GM18861 (cell line): ENCODE results near the gene ASCL3.
"Not testable (repeated sequence)": the region's sequence is repeated elsewhere in the genome, so short reads cannot be mapped to it uniquely, and the experiment has no call there.

Source experiments
- ATAC-seq: cut with Tn5 transposase; IDR thresholded peaks from one replicate; pipeline ENCODE4 v1.9.1; 2021; ENCODE audit not compliant: unreplicated experiment

The ASCL3 gene

DNA sequence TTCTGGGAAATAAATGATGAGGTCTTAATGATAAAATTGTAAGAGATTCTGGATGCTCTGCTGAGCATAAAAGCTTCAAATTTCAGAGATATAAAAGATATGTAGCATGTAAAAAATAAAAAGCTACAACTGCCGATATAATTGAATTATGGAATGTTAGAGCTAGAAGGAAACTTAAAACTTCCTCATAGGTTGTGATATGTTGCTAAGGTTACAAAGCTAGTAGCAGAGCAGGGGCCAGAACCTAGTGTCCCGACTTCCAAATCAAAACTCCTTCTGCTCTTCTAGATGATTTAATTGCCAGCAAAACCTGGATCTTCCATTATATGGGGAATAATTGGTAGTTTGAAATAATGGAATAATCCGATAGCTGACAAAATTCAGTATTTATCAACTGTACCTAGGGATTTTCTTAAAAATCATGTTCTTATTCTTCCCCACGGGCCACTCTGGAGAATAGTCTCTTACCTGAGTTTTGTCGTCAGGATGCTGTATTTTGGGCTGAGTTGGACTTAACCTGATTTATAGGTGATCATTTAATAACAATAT lies at the start of gene ASCL3:
TSS of gene ASCL3 (minus strand) at position 499 of the 549 bp plus-strand sequence. CDS start 4,855 bp downstream, outside the sequence.
- ATAC-seq = no peak

DNA sequence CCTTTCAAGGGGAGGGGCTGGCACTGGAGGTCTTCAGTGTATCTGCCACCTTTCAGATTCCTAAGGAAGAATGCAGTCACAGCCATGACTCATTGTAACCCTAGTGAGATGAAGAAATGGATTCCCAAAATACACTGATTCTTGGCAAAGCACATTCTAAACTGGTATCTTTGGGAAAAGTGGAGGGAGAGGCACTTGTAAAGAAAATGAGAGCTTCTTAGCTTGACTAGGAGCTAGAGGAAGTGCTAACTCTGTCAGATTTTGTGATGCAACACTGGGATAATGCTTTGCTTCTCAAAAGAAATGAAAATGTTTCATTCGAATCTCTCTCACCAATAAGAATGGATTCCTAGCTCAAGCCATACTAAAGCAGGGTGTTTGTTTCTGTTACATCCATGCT lies 46.6 kb upstream of the ASCL3 start:
- no peak for ATAC-seq

GRCh38 chr11:8988329-8989234 lies 45.8 kb upstream of the ASCL3 start:
- ATAC-seq = no peak

GRCh38 chr11:8987446-8987845 lies 44.6 kb upstream of the ASCL3 start:
- ATAC-seq = no peak

DNA sequence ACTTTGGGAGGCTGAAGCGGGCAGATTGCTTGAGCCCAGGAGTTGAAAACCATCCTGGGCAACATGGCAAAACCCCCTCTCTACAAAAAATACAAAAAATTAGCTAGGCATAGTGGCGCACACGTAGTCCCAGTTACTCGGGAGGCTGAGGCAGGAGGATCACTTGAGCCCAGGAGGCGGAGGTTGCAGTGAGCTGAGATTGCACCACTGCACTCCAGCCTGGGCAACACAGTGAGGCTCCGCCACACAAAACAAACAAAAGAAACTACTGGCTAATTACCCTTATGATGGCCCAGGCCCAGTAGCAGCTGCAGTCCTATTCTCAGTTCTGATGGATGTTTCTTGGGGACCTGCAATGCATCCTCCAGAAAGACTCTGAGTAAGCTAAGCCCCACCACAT lies 44.0 kb upstream of the ASCL3 start:
- ATAC-seq = not testable (repeated sequence)

- no peak for ATAC-seq
Observed at GRCh38 chr11:8985462-8985861, 42.6 kb upstream of the ASCL3 start.

DNA sequence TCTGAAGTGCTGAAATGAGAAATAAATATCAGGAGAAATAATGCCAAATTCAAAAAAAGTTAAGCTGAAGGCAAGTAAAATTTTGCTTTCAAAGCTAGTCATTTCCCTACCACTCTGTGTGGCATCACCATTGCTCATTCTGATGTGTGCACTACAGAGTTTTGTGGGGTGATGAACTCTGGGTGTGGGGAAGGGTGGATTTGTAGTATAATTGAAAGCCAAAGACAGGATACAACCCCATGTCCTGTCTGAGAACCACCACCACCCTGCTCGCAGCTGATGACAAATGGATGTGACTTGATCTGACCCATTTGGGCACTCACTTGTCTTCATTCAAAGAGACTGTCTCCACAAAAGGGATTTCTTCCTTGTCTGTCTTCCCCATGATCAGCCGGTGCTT lies 40.7 kb upstream of the ASCL3 start:
- no peak for ATAC-seq

DNA sequence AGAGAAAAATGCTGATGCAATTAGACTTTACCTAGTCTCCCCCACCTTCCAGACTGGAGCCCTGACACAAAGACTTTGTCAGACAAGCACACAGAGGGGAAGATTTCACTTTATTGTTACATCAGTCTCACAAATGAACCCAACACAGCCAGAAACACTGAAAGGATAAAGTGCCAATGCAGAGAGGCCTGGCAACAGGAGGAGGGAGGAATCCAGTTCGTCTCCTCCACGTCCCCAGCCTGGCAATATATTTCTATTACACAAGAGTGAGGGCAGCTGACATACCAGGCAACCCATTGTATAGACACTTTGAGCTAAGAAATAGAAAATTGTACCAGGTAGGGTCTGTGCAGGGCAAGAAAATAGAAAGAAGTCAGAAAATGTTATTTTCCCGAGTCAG lies 37.7 kb upstream of the ASCL3 start:
- no peak for ATAC-seq

GRCh38 chr11:8979365-8979764 lies 36.5 kb upstream of the ASCL3 start:
- not testable (repeated sequence) for ATAC-seq

GRCh38 chr11:8973121-8973520 lies 30.3 kb upstream of the ASCL3 start:
- no peak for ATAC-seq

DNA sequence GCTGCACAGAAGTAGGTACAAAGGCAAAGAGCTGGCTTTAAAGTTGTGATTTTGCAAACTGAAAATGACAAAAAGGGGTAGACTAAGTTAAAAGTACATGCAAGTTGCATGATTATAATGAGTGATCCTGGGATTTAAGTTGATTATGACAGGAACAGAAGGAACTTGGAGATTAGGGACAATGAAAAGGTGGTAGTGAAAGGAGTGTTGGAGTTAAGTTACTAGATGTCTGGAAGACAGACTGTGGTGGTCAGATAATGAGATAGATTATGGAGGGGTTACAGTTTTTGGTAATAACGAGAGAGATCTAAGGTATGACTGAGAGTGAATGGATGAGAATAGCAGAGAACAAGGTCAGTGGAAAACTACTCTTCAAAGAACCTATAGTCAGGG lies 29.1 kb upstream of the ASCL3 start:
- ATAC-seq = no peak

DNA sequence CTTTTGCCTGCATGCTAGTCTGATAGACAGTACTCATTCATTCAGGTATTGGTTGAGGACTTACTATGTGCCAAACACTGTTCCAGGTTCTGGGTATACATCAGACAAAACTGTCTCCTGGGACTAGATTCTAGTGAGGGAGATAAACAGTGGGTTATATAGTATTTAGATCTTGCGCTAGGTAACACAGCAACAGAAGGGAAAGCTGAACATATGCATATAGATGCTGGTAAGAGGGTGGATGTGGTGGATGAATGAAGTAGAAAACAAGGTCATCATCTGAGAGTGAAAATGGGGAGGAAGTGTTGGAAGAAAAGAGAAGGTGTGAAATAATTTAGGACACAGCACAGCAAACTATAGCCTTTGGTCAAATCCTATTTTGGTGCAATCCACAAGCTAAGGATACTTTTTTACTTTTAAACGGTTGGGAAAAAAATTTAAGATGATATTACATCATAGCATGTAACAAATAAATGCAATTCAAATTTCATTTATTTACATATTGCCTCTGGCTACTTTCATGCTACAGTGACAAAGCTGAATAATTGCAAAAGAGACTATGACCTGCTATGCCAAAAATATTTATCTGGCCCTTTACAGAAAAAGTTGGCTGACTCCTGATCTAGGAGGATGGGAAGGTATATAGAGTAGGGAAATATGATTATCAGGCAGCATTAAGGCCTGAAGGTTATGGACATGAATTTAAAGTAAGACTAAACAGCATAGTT lies 28.5 kb upstream of the ASCL3 start:
- ATAC-seq = no peak

GRCh38 chr11:8967184-8967583 lies 24.4 kb upstream of the ASCL3 start:
- no peak for ATAC-seq

DNA sequence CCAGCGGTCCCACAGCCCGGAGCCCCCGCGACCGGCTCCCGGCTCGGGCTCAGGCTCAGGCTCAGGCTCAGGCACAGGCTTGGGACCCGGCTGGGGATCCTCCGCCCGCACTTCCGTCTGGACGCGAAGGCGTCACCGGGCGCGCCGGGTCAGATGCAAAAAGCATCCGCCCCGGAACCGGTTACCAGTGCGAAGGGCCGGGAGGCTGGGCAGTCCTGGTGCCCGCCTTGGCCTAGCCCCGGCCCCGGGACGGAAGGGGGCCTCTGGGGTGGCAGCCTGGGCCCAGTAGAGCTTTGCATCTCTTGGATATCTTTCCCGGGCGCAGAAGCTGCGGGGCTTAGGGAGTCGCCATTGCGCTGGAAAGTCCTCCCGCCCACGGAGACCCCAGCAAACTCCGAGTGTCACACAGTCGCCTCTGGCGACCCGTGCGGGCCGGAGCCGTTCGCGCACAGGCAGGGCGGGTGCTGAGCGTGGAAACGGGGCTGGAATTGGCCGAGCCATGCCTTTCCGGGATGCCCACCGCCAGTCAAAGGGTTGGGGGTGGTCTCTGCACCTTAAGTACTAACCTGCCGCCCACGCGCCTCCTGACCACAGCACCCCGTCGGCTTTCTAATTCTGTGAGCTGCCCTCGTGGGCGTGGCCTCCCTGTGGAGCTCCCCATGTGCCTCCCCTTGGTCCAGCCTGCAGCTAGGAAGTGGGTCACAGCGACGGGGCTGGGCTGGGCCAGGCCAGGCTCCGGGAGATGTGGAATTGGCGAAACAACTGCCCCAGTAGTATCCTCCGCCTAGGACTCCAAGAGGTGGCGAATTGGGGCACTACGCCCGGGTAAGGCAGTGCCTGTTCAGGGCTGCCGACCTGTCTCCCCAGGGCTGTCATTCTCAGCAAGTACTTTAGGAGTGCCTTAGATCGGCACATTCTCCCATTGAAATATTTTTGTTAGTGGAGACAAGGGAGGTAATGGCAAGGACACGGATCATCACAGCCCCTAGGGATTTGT lies 21.8 kb upstream of the ASCL3 start, which contains the start of gene TMEM9B:
TSS of gene TMEM9B (minus strand) at position 119 of the 997 bp plus-strand sequence. CDS start 129 bp downstream, outside the sequence.
- ATAC-seq = peak; percentile 66

DNA sequence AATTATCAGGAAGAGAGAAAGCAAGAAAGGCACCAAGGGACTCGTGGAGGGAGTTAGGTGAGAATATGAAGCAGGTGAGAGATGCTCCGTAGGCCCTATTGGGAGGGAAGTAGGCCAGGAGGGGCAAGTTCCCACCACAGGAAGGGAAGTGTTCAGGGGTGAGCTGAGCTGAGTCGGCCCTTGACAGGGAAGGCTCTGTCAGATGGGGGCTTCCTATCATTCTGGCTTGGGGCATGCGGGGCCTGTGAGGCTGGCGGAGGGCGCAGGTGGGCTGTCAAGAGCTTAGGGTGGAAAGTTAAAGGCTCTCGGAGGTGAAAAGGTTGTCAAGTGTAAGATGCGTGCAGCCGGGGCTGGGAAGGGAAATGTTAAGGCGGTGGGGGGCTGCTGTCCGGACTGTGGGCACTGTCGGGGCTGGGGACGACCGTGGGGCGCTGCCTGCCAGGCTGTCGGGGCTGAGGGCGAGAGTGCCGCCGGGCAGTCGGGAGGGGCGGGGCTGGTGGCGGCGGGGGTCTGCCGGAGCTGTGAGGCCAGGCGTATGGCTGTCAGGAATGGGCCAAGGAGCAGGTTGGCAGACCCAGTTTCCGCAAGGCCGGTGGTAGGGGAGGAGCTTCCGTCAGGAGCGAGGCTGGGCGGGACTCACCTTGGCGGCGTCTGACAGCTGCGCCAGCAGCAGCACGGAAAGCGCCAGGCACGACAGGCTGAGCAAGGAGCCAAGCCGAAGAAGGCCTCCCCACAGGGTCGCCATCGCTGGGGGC lies 20.9 kb upstream of the ASCL3 start:
- ATAC-seq = peak; percentile 38

DNA sequence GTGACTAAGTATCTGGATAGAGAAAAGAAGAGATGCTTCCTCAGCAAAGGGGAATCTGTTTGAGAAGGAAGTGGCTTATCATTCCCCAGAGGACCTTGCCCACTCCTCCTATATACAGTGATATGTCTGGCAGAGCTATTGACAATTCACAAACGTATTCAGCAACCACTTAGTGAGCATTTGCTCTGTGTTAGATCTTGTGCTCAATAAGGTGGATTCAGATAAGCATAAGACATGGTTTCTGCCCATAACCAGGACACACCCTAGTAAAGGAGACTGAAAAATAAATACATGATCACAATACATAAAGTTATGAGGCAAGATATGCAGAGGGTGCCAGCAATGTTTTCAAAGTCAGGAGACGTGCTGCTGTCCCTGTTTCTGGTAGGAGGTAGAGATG lies 20.0 kb upstream of the ASCL3 start:
- no peak for ATAC-seq

DNA sequence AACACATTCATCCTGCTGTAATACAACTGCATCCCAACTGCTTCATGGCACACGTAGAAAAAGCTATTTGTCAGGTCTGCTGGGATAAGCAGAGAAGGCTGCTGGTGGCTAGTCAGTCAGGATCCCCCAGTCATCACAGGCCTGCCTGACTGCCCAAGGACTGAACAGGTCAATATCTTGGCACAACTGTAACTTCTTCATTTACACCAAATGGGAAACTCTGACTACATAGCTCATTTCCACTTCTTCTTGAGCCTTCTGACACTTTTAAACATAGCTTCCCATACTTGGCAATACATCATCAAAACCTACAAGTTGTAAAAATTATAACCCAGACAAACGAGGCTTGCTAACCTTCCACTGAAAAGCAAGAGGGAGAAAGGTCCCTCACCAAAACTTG lies 18.6 kb upstream of the ASCL3 start:
- no peak for ATAC-seq

- peak; percentile 54 for ATAC-seq
Observed at GRCh38 chr11:8959546-8960166, 16.8 kb upstream of the ASCL3 start.

DNA sequence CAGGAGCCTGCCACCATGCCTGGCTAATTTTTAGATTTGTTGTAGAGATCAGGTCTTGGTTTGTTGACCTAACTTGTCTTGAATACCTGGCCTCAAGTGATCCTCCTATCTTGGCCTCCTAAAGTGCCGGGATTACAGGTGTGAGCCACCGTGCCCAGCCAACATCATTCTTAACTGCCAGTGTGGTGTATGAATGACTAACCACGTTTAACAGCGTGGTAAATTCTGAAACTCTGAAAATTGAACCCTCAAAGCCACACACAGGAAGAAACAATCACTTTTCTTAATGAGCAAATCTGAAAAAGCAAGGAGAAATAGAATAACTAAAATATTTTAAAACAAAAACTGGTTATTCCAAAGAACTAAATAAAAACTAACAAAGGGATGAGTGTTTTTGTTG lies 14.0 kb upstream of the ASCL3 start:
- ATAC-seq = no peak
